Measurements from ENCODE around the gene MED25. TPM values are rescaled to one million over a fixed set of nuclear protein-coding genes. Genes with fewer than 3 reads are reported as not detected.

Gene MED25
- total RNA-seq, 4 donors from 2014 or later = 16.9 to 27.7 (median 23.9) TPM

GRCh38 chr19:49857061-49857837 is 39.2 kb downstream of the MED25 start:
- DNase-seq = no peak

DNA sequence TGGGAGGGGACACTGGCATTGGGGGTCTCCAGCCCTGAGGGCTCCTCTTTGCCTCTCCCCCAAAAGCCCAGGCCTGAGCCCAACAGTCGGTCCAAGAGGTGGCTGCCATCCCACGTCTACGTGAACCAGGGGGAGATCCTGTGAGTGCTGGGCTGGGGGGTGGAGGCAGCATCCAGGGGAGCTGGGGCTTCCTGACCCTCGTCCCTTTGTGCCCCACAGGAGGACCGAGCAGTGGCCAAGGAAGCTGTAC is 39.7 kb downstream of the MED25 start:
- H3K36me3 ChIP-seq = peaks cover 32 to 87% (median 40%) of the 10 kb centered on the region in 3 donors
- H3K27ac ChIP-seq = peak overlapping the region in 1 of 4 donors; percentile 16
- no peaks in the 10 kb centered on the region for H3K9me3 ChIP-seq
- DNase-seq = no peak
- no peaks in the 10 kb centered on the region for H3K27me3 ChIP-seq
- TF ChIP-seq, protein P1, sequence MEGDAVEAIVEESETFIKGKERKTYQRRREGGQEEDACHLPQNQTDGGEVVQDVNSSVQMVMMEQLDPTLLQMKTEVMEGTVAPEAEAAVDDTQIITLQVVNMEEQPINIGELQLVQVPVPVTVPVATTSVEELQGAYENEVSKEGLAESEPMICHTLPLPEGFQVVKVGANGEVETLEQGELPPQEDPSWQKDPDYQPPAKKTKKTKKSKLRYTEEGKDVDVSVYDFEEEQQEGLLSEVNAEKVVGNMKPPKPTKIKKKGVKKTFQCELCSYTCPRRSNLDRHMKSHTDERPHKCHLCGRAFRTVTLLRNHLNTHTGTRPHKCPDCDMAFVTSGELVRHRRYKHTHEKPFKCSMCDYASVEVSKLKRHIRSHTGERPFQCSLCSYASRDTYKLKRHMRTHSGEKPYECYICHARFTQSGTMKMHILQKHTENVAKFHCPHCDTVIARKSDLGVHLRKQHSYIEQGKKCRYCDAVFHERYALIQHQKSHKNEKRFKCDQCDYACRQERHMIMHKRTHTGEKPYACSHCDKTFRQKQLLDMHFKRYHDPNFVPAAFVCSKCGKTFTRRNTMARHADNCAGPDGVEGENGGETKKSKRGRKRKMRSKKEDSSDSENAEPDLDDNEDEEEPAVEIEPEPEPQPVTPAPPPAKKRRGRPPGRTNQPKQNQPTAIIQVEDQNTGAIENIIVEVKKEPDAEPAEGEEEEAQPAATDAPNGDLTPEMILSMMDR (IDR thresholded peaks at IDR 0.05) = no peak
- TF ChIP-seq POLR2A (IDR thresholded peaks at IDR 0.05) = no peak
- WGBS, 2 donors = 67% methylated on average over 1 of the region's 5 CpGs; no CpG with 5 or more reads in 1 of the 2 donors
- no peak overlapping the region for H3K4me3 ChIP-seq
- intact Hi-C loops (cut with DNase I) = no loop called here
- H3K4me1 ChIP-seq = peaks cover 4 to 43% (median 17%) of the 10 kb centered on the region in 3 donors

More at GRCh38 chr19:49857061-49857837, 39.2 kb downstream of the MED25 start:
- H3K4me1 ChIP-seq = peaks cover 8 to 43% (median 22%) of the 10 kb centered on the region in 3 donors
- H3K9me3 ChIP-seq = no peaks in the 10 kb centered on the region
- intact Hi-C loops (cut with DNase I) = no loop called here
- TF ChIP-seq POLR2A (IDR thresholded peaks at IDR 0.05) = no peak
- TF ChIP-seq, protein P1 (IDR thresholded peaks at IDR 0.05) = no peak
- H3K4me3 ChIP-seq = no peak overlapping the region
- no peak overlapping the region for H3K27ac ChIP-seq
- peaks cover 32 to 82% (median 39%) of the 10 kb centered on the region in 3 donors for H3K36me3 ChIP-seq
- WGBS, 2 donors = 82 to 90% methylated on average over 10 to 11 of the region's 26 CpGs
- H3K27me3 ChIP-seq = no peaks in the 10 kb centered on the region

DNA sequence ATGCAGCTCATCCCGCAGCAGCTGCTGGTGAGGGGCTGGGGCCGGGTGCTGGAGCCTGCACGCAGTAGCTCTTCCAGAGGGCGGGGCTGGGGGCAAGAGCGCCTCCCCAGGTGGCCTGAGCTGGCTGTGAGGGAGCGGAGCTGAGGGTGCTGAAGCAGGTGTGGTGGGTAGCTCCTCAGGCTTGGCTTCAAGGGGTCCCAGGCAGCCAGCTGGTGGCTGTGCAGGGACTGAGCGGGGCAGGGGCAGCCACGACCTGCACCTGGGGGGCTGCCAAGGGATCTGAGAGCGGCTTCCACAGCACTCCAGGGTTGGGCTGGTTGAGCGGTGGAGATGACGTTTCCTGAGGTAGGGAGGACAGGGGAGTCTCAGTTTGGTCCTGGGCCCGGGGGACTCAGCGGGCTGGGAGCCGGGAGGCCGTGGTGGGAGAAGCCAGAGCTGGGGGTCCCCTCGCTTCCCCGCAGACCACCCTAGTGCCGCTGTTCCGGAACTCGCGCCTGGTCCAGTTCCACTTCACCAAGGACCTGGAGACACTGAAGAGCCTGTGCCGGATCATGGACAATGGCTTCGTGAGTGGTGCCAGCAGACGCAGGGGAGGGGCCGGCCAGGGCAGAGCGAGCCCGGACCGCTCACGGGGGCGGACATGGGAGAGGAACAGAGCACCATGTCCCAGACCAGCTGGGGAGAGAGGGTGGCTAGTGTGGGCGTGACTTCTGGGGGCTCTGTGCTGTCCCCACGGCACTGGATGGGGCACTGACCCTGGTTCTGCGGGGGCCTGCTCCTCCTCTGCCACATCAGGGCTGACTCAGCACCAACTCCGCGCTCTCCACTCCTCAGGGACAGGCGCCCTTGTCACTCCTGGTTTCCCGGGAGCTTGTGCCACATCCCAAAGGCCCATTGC is 40.2 kb downstream of the MED25 start:
- WGBS, 2 donors = 73 to 90% methylated on average over 7 to 17 of the region's 37 CpGs
- peaks cover 3 to 40% (median 15%) of the 10 kb centered on the region in 3 donors for H3K4me1 ChIP-seq
- intact Hi-C loops (cut with DNase I) = no loop called here
- no peaks in the 10 kb centered on the region for H3K9me3 ChIP-seq
- peaks cover 32 to 92% (median 45%) of the 10 kb centered on the region in 3 donors for H3K36me3 ChIP-seq
- TF ChIP-seq, protein P1 (IDR thresholded peaks at IDR 0.05) = no peak
- no peak for TF ChIP-seq POLR2A (IDR thresholded peaks at IDR 0.05)
- H3K27me3 ChIP-seq = no peaks in the 10 kb centered on the region
- no peak for DNase-seq
- peak overlapping the region in 1 of 4 donors; percentile 16 for H3K27ac ChIP-seq
- no peak overlapping the region for H3K4me3 ChIP-seq

DNA sequence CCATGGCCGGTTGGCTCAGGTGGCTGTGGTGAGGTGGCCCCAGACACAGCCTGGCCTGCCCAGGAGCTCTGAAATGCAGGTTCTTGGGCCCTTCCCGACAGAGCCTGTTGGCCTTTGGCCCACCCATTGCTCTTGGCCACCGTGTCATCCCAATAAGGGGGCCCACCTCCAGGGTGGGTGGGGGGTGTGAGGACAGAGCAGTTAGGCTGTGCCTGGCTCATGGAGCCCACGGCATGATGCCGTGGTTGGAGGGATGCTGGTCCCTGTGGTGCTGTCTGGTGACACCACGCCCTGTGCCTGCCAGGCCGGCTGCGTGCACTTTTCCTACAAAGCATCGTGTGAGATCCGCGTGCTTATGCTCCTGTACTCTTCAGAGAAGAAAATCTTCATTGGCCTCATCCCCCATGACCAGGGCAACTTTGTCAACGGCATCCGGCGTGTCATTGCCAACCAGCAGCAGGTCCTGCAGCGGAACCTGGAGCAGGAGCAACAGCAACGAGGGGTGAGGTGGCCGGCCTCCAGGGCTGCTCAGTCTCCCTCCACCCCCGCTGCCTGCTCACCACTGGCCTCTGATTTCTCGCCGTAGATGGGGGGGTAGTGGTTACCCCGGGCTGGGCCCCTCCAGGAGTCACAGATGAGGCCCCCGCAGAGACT is 41.7 kb downstream of the MED25 start:
- no peak for DNase-seq
- peaks cover 32 to 100% (median 60%) of the 10 kb centered on the region in 3 donors for H3K36me3 ChIP-seq
- H3K27me3 ChIP-seq = no peaks in the 10 kb centered on the region
- no peaks in the 10 kb centered on the region for H3K9me3 ChIP-seq
- H3K27ac ChIP-seq = peak overlapping the region in 1 of 4 donors; percentile 21
- TF ChIP-seq, protein P1 (IDR thresholded peaks at IDR 0.05) = no peak
- TF ChIP-seq POLR2A (IDR thresholded peaks at IDR 0.05) = no peak
- intact Hi-C loops (cut with DNase I) = no loop called here
- 55 to 76% methylated on average over 2 to 13 of the region's 22 CpGs for WGBS, 2 donors
- no peak overlapping the region for H3K4me3 ChIP-seq
- peaks cover 3 to 29% (median 6%) of the 10 kb centered on the region in 3 donors for H3K4me1 ChIP-seq
